Right atrium auricular region (tissue), 2 donors: ENCODE data around the gene HBA1. TPM values are rescaled to one million over a fixed set of nuclear protein-coding genes. Genes with fewer than 3 reads are reported as not detected.
A peak's percentile ranks its signal among the peaks of the same experiment; 100 is the strongest.

Experiments
- DNase-seq: peaks from one replicate; pipeline ENCODE4 v3.0.0-alpha.2; 2019; ENCODE audit warnings: low spot score
- H3K27ac ChIP-seq, 2 donors: fragments of 200-600 bp; sonication (generic); 1 replicate in 1 of 2; 2 replicates in 1 of 2; pipeline ENCODE4 v1.5.1; 2016 to 2019
- H3K27me3 ChIP-seq, 2 donors: fragments of 200-600 bp; sonication (generic); one replicate each; pipeline versions ENCODE4 v1.5.1 to v1.6.0; 2017 to 2019
- H3K36me3 ChIP-seq: fragments of 200-600 bp; sonication (generic); one replicate; pipeline ENCODE4 v1.5.1; 2016
- H3K4me1 ChIP-seq, 2 donors: fragments of 200-600 bp; sonication (generic); one replicate each; pipeline versions ENCODE4 v1.5.1 to v1.6.0; 2017 to 2019
- H3K4me3 ChIP-seq, 2 donors: fragments of 200-600 bp; sonication (generic); 1 replicate in 1 of 2; 2 replicates in 1 of 2; pipeline ENCODE4 v1.5.1; 2017 to 2019; ENCODE audit warnings: mild to moderate bottlenecking in 1 of 2, moderate library complexity in 1 of 2
- H3K9me3 ChIP-seq, 2 donors: fragments of 200-600 bp; sonication (generic); one replicate each; pipeline ENCODE4 v1.5.1; 2019
- total RNA-seq, 2 donors: library from RNA; depleted of rRNA; stranded (reverse); fragments of >200 nt; gene quantifications; one replicate each; pipeline ENCODE4 v1.1.0, GENCODE V29; 2016
- TF ChIP-seq, protein P1 (sequence below), 2 donors: fragments of 200-600 bp; sonication (generic); IDR thresholded peaks; one replicate each; pipeline ENCODE4 v1.5.1; 2019; ENCODE audit warnings: antibody characterized with exemption in 2 of 2

The HBA1 gene
- total RNA-seq, 2 donors from 2014 or later: 1,094 to 1,137 TPM

- TF ChIP-seq, protein P1, sequence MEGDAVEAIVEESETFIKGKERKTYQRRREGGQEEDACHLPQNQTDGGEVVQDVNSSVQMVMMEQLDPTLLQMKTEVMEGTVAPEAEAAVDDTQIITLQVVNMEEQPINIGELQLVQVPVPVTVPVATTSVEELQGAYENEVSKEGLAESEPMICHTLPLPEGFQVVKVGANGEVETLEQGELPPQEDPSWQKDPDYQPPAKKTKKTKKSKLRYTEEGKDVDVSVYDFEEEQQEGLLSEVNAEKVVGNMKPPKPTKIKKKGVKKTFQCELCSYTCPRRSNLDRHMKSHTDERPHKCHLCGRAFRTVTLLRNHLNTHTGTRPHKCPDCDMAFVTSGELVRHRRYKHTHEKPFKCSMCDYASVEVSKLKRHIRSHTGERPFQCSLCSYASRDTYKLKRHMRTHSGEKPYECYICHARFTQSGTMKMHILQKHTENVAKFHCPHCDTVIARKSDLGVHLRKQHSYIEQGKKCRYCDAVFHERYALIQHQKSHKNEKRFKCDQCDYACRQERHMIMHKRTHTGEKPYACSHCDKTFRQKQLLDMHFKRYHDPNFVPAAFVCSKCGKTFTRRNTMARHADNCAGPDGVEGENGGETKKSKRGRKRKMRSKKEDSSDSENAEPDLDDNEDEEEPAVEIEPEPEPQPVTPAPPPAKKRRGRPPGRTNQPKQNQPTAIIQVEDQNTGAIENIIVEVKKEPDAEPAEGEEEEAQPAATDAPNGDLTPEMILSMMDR (IDR thresholded peaks at IDR 0.05): no peak
- H3K36me3 ChIP-seq: no peaks in the 10 kb centered on the region
- peaks cover 0 to 28% of the 10 kb centered on the region in 2 donors for H3K4me1 ChIP-seq
- DNase-seq: no peak
- peaks cover 0 to 14% of the 10 kb centered on the region in 2 donors for H3K27me3 ChIP-seq
- H3K4me3 ChIP-seq: peak overlapping the region; percentile 0 to 43
- no peaks in the 10 kb centered on the region for H3K9me3 ChIP-seq
- H3K27ac ChIP-seq: no peak overlapping the region
These were observed 4.4 kb downstream of the HBA1 start for GRCh38 chr16:180681-181564.

GRCh38 chr16:181565-182021, 5.1 kb downstream of the HBA1 start:
- H3K36me3 ChIP-seq: no peaks in the 10 kb centered on the region
- H3K9me3 ChIP-seq: no peaks in the 10 kb centered on the region
- H3K4me1 ChIP-seq: peaks cover 0 to 28% of the 10 kb centered on the region in 2 donors
- no peak for DNase-seq
- peaks cover 0 to 14% of the 10 kb centered on the region in 2 donors for H3K27me3 ChIP-seq
- H3K27ac ChIP-seq: no peak overlapping the region
- TF ChIP-seq, protein P1 (IDR thresholded peaks at IDR 0.05): peak; percentile 94 to 99
- H3K4me3 ChIP-seq: peak overlapping the region in 1 of 2 donors; percentile 43

GRCh38 chr16:183005-183404, 6.5 kb downstream of the HBA1 start:
- no peaks in the 10 kb centered on the region for H3K9me3 ChIP-seq
- peaks cover 9% of the 10 kb centered on the region for H3K36me3 ChIP-seq
- no peak overlapping the region for H3K4me3 ChIP-seq
- H3K4me1 ChIP-seq: peaks cover 0 to 20% of the 10 kb centered on the region in 2 donors
- no peak for DNase-seq
- H3K27ac ChIP-seq: no peak overlapping the region
- peaks cover 0 to 6% of the 10 kb centered on the region in 2 donors for H3K27me3 ChIP-seq
- TF ChIP-seq, protein P1 (IDR thresholded peaks at IDR 0.05): no peak

DNA sequence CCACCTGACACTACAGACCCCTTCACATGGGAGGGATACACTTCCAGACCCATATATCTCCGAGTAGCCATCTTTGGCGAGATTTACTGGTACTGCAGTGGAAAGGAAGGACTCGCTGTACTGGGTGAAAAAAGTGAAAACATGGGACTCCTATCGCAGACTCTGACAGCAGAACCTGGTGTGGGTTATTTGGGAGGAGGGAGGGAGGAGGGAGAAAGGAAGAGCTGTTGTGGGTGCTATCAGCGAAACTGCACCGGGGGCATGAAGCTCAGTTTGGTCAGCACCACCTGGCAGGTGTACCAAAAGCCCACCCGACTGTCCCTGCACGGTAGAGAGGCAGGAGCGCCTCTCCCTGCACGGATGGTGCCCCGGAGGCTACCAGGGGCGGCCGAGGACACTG, 8.7 kb downstream of the HBA1 start:
- H3K27me3 ChIP-seq: peaks cover 0 to 4% of the 10 kb centered on the region in 2 donors
- peaks cover 30% of the 10 kb centered on the region for H3K36me3 ChIP-seq
- H3K4me1 ChIP-seq: peaks cover 0 to 14% of the 10 kb centered on the region in 2 donors
- TF ChIP-seq, protein P1 (IDR thresholded peaks at IDR 0.05): no peak
- H3K4me3 ChIP-seq: no peak overlapping the region
- H3K9me3 ChIP-seq: no peaks in the 10 kb centered on the region
- DNase-seq: no peak
- H3K27ac ChIP-seq: no peak overlapping the region

- Histone ChIP-seq H3K27ac (no peak overlapping the region), H3K9me3 (no peaks in the 10 kb centered on the region), H3K4me1 (peaks cover 0 to 10% of the 10 kb centered on the region in 2 donors), H3K27me3 (peaks cover 0 to under 1% of the 10 kb centered on the region in 2 donors), H3K36me3 (peaks cover 35% of the 10 kb centered on the region), H3K4me3 (no peak overlapping the region)
- TF ChIP-seq, protein P1 (IDR thresholded peaks at IDR 0.05): no peak
- DNase-seq: no peak
These were observed 9.2 kb downstream of the HBA1 start for GRCh38 chr16:185691-186090.
